Muscle of leg (tissue), 11 donors: Measurements from ENCODE around the gene SLC35F6. TPM values are rescaled to one million over a fixed set of nuclear protein-coding genes. Genes with fewer than 3 reads are reported as not detected.
A peak's percentile ranks its signal among the peaks of the same experiment; 100 is the strongest.

Experiments used
- DNase-seq: peaks from one replicate; pipeline ENCODE4 v3.0.0; 2013
- H3K27ac ChIP-seq: one replicate; pipeline ENCODE4 v1.5.1; 2013; ENCODE audit warnings: mild to moderate bottlenecking, low read length, control low read depth
- H3K27me3 ChIP-seq: one replicate; pipeline ENCODE4 v1.6.1; 2013; ENCODE audit warnings: low read length; ENCODE audit not compliant: control insufficient read depth, insufficient read depth
- H3K36me3 ChIP-seq: one replicate; pipeline ENCODE4 v1.6.1; 2013; ENCODE audit warnings: low read length; ENCODE audit not compliant: control insufficient read depth, insufficient read depth
- H3K4me1 ChIP-seq: one replicate; pipeline ENCODE4 v1.6.1; 2013; ENCODE audit warnings: low read length; ENCODE audit not compliant: control insufficient read depth, insufficient read depth
- H3K4me3 ChIP-seq: one replicate; pipeline ENCODE4 v1.5.1; 2013; ENCODE audit warnings: low read length, control low read depth
- H3K9me3 ChIP-seq: replicated peaks from 2 replicates; pipeline ENCODE4 v1.6.1; 2013; ENCODE audit warnings: low read depth, low read length; ENCODE audit not compliant: control insufficient read depth
- WGBS: methylation state at CpG from one replicate; pipeline ENCODE4 v1.1.5; 2013; ENCODE audit warnings: missing lambda C conversion rate; ENCODE audit not compliant: insufficient coverage; 5-methylcytosine and 5-hydroxymethylcytosine counted together
- polyA plus RNA-seq, 8 donors: library from polyadenylated mRNA; unstranded; fragments of 120-200 nt; gene quantifications; one replicate each; pipeline versions ENCODE4 v1.2.1 to v1.2.3, GENCODE V29; 2013; ENCODE audit warnings: inconsistent platforms in 1 of 8, low replicate concordance in 1 of 8; ENCODE audit not compliant: insufficient read length in 8 of 8, insufficient read depth in 1 of 8
- total RNA-seq: library from RNA; stranded (reverse); fragments of 120-200 nt; gene quantifications from one replicate; pipeline ENCODE4 v1.2.4, GENCODE V29; 2013

The SLC35F6 gene
- total and polyA plus RNA-seq, 9 donors: 7.3 to 11.8 (median 8.9) TPM

DNA sequence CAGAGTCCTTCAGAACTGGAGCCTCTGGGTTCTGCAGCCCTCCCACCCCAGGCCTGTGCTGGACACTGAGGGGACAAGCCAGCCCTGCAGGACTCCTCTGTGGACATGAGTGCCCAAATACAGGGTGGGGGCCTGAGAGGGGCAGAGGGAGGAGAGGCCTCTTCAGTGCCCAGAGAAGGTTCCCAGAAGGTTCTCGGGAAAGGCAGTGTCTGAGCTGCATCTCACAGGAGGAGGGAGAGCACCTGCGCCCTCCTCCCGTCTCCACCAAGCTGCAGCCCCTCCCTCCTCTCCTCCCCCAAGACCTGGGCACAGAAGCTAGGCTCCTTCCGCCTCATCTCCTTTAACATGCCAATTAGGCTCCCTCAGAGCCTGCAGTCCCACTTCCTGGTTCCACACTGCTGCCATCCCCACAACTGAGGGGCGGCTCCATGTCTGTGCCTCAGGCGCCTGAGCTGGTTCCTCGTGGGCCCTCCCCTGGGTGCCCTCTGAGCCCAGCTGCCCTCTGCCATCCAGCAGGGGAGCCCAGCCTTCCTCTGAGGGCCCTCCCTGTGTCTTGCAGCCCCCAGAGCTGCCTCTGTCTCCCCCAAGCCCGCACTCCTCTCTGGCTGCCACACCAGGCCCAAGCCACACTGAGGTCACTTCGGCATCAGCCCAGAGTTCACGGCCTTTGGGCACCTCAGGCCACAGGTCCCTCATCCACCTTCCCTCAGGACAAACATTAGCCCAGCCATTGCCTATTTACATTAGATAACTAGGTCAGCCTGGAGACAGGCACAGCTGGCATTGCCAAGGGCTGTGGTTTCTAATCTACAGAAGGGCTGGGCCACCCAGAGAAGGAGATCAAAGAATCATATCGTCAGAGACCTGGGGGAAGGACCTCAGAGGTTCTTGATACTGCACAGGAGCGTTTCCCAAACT lies 42.7 kb upstream of the SLC35F6 start:
- Histone ChIP-seq H3K4me1 (peaks cover 47% of the 10 kb centered on the region), H3K9me3 (peaks cover 3% of the 10 kb centered on the region), H3K27ac (peak overlapping the region; percentile 59), H3K36me3 (no peaks in the 10 kb centered on the region), H3K27me3 (no peaks in the 10 kb centered on the region), H3K4me3 (no peak overlapping the region)
- no peak for DNase-seq
- WGBS: 85% methylated on average over 12 of the region's 12 CpGs

DNA sequence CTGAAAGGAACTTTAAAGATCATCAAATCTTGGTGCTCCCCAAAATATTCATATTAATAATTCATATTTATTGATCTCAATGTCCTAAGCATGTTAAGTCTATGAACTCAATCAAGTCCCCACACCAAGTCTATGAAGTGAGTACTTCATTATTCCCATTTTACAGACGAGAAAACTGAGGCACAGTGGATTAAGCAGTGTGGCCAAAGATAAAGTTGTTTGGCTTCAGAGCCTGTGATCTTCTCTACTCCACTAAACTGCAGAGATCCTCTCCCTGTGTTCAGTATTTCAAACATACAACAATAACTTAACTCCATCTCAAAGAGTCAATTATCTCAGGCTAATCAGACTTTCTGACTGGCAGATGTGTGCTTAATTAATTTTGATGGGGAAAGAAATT lies 41.8 kb upstream of the SLC35F6 start:
- Histone ChIP-seq H3K4me3 (no peak overlapping the region), H3K27ac (no peak overlapping the region), H3K9me3 (no peaks in the 10 kb centered on the region), H3K27me3 (peaks cover 3% of the 10 kb centered on the region), H3K36me3 (no peaks in the 10 kb centered on the region), H3K4me1 (peaks cover 52% of the 10 kb centered on the region)
- WGBS: no CpG with 5 or more reads among the region's 1 CpG
- DNase-seq: no peak

- H3K27me3 ChIP-seq: peaks cover 8% of the 10 kb centered on the region
- WGBS: no CpG with 5 or more reads among the region's 1 CpG
- DNase-seq: no peak
- H3K36me3 ChIP-seq: no peaks in the 10 kb centered on the region
- H3K4me1 ChIP-seq: peaks cover 52% of the 10 kb centered on the region
- H3K9me3 ChIP-seq: no peaks in the 10 kb centered on the region
- H3K27ac ChIP-seq: no peak overlapping the region
- no peak overlapping the region for H3K4me3 ChIP-seq
Observed at GRCh38 chr2:26722911-26723310, 41.2 kb upstream of the SLC35F6 start.

GRCh38 chr2:26723475-26723874 lies 40.6 kb upstream of the SLC35F6 start:
- Histone ChIP-seq H3K27me3 (peaks cover 13% of the 10 kb centered on the region), H3K4me3 (no peak overlapping the region), H3K36me3 (no peaks in the 10 kb centered on the region), H3K4me1 (peaks cover 56% of the 10 kb centered on the region), H3K27ac (no peak overlapping the region), H3K9me3 (no peaks in the 10 kb centered on the region)
- WGBS: 70% methylated on average over 2 of the region's 3 CpGs
- no peak for DNase-seq

GRCh38 chr2:26723991-26724750 lies 39.9 kb upstream of the SLC35F6 start:
- WGBS: 73% methylated on average over 2 of the region's 14 CpGs
- Histone ChIP-seq H3K4me3 (no peak overlapping the region), H3K9me3 (no peaks in the 10 kb centered on the region), H3K4me1 (peaks cover 56% of the 10 kb centered on the region), H3K36me3 (no peaks in the 10 kb centered on the region), H3K27ac (peak overlapping the region; percentile 25), H3K27me3 (peaks cover 19% of the 10 kb centered on the region)
- DNase-seq: peak; percentile 26

GRCh38 chr2:26724784-26725520 lies 39.1 kb upstream of the SLC35F6 start:
- DNase-seq: no peak
- no peaks in the 10 kb centered on the region for H3K36me3 ChIP-seq
- H3K4me3 ChIP-seq: no peak overlapping the region
- WGBS: 73% methylated on average over 8 of the region's 14 CpGs
- H3K27ac ChIP-seq: peak overlapping the region; percentile 79
- H3K9me3 ChIP-seq: no peaks in the 10 kb centered on the region
- peaks cover 19% of the 10 kb centered on the region for H3K27me3 ChIP-seq
- H3K4me1 ChIP-seq: peaks cover 52% of the 10 kb centered on the region

DNA sequence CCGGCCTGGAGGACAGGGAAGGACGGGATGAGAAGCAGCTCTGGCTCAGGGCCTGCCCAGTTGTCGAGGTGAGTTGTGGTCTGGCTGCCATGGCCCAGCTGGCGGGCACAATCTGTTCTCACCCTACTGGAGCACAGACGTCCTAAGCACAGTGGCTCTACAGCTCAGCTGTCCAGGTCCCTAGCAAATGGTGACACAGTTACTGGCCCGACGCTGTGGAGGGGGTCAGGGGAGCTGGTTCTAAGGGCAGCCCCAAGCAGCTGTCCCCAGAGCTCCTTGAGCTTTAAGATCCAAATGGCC lies 38.6 kb upstream of the SLC35F6 start:
- peak; percentile 79 for DNase-seq
- no peak overlapping the region for H3K4me3 ChIP-seq
- WGBS: 78% methylated on average over 5 of the region's 7 CpGs
- H3K27ac ChIP-seq: peak overlapping the region; percentile 79
- peaks cover 20% of the 10 kb centered on the region for H3K27me3 ChIP-seq
- H3K4me1 ChIP-seq: peaks cover 47% of the 10 kb centered on the region
- H3K9me3 ChIP-seq: no peaks in the 10 kb centered on the region
- no peaks in the 10 kb centered on the region for H3K36me3 ChIP-seq

DNA sequence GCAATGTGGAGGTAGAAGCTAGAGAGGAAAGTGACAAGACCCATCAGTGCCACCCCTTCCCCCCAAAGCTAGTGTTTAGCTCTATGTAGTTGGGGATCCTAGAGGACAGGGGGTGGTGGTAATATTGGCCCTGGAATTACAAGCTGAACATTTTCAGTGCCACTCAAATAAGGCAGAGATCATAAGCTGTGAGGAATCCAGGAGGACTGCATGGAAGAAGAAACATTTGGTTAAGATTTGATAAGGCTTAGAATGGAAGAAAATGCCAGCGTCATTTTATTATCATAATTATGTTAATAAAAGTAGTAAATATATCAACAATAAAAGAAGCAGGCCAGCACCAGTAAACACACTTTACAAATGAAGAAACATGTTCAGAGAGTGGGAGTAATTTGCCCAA lies 37.9 kb upstream of the SLC35F6 start:
- no CpG with 5 or more reads among the region's 1 CpG for WGBS
- Histone ChIP-seq H3K4me1 (peaks cover 41% of the 10 kb centered on the region), H3K27ac (no peak overlapping the region), H3K27me3 (peaks cover 20% of the 10 kb centered on the region), H3K9me3 (no peaks in the 10 kb centered on the region), H3K36me3 (no peaks in the 10 kb centered on the region), H3K4me3 (no peak overlapping the region)
- no peak for DNase-seq

GRCh38 chr2:26727641-26728561 lies 36.2 kb upstream of the SLC35F6 start:
- WGBS: 53% methylated on average over 100 of the region's 101 CpGs
- Histone ChIP-seq H3K4me1 (peaks cover 33% of the 10 kb centered on the region), H3K36me3 (no peaks in the 10 kb centered on the region), H3K4me3 (no peak overlapping the region), H3K27me3 (peaks cover 20% of the 10 kb centered on the region), H3K9me3 (no peaks in the 10 kb centered on the region), H3K27ac (no peak overlapping the region)
- peak; percentile 43 for DNase-seq
